Left kidney (tissue), 2 donors: ENCODE data around the gene CCNK. TPM values are rescaled to one million over a fixed set of nuclear protein-coding genes. Genes with fewer than 3 reads are reported as not detected.

Source experiments
- DNase-seq: peaks from one replicate; pipeline ENCODE4 v3.0.0-alpha.2; 2013
- polyA plus RNA-seq: library from polyadenylated mRNA; unstranded; fragments of 120-200 nt; gene quantifications from one replicate; pipeline ENCODE4 v1.2.1, GENCODE V29; 2013; ENCODE audit not compliant: insufficient read length

The CCNK gene
- polyA plus RNA-seq, 1 donor = 56.3 TPM

DNA sequence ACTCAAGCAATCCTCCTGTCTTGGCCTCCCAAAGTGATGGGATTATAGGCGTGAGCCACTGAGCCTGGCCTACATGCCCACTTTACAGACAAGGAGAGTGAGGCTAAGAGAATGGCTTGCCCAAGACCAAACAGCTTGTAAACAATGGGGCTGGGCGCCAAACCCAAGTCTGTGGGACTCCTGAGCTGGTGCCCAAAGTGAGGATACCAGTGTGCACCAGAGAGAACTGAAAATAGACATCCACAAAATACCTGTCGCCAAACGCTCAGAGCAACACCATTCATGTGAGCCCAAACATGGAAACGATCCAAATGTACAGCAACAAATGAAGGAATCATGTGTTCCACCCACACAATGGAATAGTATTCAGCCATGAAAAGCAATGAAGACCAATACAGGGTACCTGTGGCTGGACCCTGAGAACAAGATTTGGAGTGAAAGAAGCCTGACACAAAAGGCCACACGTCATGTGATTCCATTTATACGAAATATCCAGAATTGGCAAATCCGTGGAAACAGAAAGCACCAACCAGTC, 38.2 kb downstream of the CCNK start:
- DNase-seq = no peak

DNA sequence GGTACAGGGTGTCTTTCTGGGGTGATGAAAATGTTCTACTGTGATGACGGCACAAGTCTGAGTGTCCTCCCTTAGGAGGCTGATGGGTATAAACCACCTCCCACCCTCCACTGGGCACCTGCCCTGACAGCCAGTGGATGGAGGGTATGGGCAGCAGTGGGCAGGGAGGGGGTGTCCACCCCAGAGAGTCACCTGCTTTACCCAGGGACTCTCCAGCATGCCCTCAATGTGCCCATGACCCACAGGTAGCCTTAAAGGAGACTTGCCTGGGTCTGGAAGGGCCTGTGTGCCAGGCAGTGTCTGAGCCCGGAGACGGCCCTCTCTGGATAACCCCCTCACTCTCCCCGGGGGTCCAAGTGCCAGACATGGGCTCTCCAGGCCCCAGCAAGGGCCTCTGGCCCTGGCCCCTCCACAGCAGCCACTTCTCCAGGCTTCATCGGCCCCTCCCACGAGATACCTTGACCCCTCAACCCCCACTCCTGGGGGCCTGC, 38.8 kb downstream of the CCNK start:
- no peak for DNase-seq

- DNase-seq = no peak
These were observed 39.4 kb downstream of the CCNK start for GRCh38 chr14:99520571-99521081.

DNA sequence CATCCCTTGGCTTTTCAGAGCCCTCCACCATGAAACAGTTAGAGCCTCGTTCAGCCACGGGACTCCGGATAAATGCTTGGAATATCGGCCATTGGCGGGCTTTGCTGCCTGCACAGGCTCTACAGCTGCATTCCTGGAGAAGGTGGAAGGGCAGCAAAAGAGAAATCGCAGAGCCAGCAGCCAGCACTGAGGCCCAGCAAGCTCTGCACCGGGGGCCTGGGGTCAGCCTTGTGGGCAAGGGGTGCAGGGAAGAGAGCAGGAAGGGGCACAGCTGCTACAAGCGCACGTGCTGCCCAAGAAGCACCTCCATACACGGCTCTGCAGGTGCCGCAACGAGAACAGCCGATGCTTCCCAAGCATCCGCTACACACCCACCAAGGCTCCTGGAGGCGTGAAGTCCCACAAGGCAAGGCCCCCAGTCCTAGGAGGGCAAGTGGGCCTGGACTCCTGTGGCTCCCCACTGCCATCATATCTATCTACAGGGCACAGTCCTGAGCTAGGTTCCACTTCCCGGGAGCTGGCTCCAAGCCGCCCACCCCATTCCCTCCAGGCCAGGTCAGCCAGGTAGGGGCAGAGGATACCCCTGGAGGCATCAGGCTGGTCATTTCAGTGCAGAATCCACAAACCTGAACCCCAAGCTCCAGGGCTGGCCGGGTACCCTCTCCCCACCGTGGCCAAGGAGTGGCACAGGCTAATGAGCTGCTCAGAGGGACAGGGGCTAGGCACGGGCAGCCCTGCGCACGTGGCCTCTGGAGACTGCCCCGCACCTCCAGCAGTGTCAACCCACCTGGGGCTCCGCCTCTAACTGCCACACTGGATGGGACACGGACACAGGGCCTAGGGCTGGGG, 40.2 kb downstream of the CCNK start:
- no peak for DNase-seq

DNA sequence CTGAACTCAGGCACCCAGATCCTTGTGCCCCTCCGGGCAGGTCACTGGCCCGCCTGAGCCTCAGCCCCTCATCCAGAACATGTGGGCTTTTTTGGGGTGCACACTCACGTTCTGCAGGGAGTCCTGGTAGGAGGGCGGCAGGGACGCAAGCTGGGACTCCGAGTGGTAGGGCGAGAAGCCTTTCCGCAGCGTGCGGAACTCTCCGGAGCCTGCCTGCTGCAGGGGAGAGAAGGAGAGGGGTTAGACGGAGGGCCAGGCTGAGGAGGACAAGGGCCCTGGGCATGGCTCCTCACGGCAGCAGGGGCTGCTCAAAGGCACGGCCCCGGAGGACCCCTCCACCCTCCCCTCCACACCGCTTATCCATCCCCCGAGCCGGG, 40.8 kb downstream of the CCNK start:
- DNase-seq = no peak

GRCh38 chr14:99522457-99522891, 41.3 kb downstream of the CCNK start:
- DNase-seq = peak; percentile 15

DNA sequence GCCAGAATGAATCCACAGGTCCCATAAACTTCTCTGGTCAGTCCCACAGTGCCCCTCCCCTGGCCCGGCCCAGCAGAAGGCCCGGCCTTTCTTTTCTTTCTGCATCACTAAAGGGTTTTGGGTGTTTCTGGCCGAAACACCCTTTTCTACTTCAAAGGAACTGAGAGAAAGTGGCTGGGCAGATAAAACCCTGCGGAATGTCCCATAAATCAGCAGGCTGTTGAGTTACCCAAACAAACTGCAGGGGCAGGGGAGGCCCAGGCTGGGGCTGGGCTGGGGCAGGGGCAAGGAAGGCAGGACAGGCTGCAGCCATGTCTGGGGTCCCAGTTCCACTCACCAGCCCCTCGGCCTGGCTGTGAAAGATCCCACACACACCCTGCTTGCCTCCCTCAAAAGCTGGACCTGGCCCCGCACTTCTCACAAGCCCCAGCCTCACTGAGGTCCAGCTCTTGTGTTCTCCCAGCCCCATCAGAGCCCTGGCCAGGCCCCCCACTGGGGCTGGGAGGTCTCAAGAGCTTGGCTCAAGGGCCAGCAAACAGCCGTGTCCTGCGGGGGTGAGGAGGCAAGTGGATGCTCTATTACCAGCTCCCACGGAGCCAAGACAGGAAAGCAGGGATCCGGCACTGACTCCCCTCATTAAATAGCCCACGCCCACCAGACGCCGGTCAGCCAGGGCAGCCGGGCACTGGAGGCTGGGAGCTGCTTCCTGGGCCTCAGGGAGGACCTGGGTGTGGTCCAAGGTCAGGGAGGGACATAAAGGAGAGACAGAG, 41.9 kb downstream of the CCNK start:
- DNase-seq = peak; percentile 50

DNA sequence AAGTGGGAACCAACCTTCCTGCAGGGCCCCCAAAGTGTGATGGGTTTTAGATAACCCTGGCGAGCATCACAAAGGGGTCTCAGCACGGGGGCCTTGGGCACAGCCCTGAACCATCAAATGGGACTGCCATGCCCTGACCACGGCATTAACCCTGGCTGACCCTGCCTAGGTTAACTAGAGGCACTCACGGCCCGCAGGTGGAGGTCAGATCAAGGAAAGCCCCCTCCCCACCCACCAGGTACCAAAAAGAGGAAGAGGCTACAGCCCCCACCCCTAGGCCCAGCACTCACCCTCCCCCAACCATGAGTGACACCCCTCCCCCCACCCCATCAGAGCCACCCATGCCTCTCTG, 42.5 kb downstream of the CCNK start:
- no peak for DNase-seq

- DNase-seq = no peak
These were observed 43.0 kb downstream of the CCNK start for GRCh38 chr14:99524091-99524661.

GRCh38 chr14:99524804-99525698, 43.8 kb downstream of the CCNK start:
- DNase-seq = peak; percentile 15

DNA sequence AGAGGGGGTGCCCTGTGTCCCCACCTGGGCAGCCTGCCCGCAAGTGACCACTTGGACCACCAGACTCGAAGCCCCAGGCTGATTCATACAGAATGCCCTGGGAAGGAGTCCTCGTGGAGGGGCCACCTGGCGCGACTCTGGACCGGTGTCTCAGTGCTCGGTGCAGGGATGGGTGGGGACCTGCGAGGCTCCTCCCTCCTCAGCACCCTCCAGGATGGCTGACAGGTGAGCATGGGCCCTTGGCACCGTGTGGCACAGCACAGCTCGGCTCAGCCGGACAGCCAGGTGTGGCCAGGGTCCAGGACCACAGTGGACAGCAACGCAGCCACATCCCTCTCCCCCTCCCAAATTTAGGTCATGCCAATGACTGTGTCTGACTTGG, 44.5 kb downstream of the CCNK start:
- DNase-seq = no peak

- no peak for DNase-seq
These were observed 45.8 kb downstream of the CCNK start for GRCh38 chr14:99527026-99527425.

DNA sequence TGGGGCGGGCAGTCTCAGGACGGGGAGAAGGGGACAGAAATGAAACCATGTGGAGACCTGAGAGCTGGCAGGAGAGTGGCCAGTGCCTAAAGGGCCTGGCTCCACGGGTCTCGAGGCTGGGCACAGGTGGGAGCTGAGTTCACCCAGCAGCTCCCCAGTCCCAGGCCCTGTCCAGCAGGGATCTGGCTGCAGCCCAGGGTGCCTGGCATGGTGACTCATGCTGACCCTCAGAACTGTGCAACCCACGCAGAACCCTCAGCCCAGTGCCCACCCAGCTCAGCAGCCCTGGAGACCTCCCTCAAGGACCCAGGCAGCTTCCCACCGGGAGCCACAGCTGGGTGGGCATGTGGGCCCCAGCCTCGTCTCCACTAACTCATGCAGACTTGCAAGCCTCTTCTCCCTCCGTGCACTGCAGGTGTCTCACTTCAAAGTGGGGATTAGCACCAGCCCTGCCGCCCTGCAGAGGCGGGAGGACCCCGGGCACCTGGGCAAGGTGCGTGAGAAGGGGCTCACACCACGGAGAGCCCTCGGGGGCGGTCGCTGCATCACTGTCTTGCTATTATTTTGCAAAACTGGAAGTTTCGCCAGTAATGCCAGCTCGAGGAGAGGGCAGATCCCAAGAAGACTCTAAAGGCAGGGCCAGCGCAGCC, 46.3 kb downstream of the CCNK start:
- no peak for DNase-seq

DNA sequence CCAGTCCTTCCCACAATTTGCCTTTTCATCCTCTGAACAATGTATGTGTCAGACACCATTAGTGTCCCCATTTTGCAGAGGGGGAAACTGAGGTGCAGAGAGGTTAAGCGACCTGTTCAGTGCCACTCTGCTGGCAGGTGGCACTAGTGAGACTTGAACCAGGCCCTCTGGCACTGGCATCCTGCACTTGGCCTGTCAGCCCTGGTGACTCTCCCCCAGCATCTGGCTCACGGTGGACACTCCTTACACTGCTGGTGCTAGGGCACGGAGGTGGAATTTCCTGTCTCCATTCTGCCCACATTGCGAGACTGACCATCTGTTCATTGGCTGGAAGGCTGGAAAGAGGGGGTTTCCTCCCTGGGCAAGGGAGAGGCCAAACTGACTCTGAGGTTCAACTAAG, 48.7 kb downstream of the CCNK start:
- DNase-seq = no peak

DNA sequence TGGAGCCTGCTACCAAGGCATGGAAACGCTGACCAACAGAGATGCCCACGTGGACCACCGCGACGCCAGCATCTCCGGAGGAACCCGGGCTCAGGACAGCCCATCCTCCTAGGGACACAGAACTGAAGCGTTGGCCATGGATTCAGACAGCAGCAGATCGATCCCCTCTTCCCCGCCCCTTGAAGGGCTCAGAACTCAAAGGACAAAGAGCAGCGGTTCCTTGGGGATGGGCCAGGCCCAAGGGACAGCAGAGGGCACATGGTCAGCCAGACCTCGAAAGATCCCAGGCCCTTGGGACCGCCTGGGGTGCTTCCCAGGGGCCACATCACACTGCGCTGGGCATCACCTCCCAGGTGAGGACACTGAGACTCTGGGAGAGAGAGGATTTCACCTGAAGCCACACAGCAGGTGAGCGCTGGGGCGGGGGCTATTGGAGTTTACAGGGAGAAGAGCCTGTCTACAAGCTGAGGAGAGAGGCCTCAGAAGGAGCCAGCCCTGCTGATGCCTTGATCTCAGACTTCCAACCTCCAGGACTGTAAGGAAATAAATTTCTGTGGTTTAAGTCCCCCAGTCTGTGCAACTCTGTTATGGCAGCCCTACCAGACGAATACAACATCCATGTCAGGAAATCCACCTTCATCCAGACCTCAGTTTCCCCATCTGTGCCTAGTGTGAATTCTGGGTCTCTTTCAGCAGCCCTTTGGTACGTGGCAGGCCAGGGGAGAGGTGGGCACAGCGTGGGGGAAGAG, 49.4 kb downstream of the CCNK start:
- DNase-seq = no peak

GRCh38 chr14:99531251-99532096, 50.3 kb downstream of the CCNK start:
- DNase-seq = no peak

- no peak for DNase-seq
These were observed 51.1 kb downstream of the CCNK start for GRCh38 chr14:99532310-99532709.

- no peak for DNase-seq
These were observed 53.1 kb downstream of the CCNK start for GRCh38 chr14:99534333-99534732.

GRCh38 chr14:99534863-99535262, 53.7 kb downstream of the CCNK start:
- DNase-seq = no peak
